NK-92 treated with Interleukin-12 subunit alpha and Interleukin-12 subunit beta, amount 100 ng/mL, for 24 hours (cell line): ENCODE data around the gene IL1R2.

Experiments
- DNase-seq: peaks from one replicate; lab custom pipeline; 2025; lab: John Stamatoyannopoulos, UW

The IL1R2 gene

GRCh38 chr2:101991721-101992145 lies at the start of gene IL1R2:
IL1R2 (plus strand) TSS chr2:101991960; CDS start chr2:102008576, 16,616 bp downstream.
- no peak for DNase-seq

- no peak for DNase-seq
These were observed 48.9 kb upstream of the IL1R2 start for GRCh38 chr2:101942851-101943250.

GRCh38 chr2:101946372-101947039 lies 45.3 kb upstream of the IL1R2 start:
- DNase-seq = no peak

- DNase-seq = no peak
These were observed 44.4 kb upstream of the IL1R2 start for GRCh38 chr2:101947374-101947773.

GRCh38 chr2:101948625-101949155 lies 43.1 kb upstream of the IL1R2 start:
- DNase-seq = no peak

- DNase-seq = no peak
These were observed 42.5 kb upstream of the IL1R2 start for GRCh38 chr2:101949304-101949703.

- no peak for DNase-seq
These were observed 40.5 kb upstream of the IL1R2 start for GRCh38 chr2:101951296-101951695.

GRCh38 chr2:101952551-101952950 lies 39.2 kb upstream of the IL1R2 start:
- DNase-seq = no peak

- DNase-seq = no peak
These were observed 35.0 kb upstream of the IL1R2 start for GRCh38 chr2:101956465-101957438.

GRCh38 chr2:101958061-101958460 lies 33.7 kb upstream of the IL1R2 start:
- no peak for DNase-seq

GRCh38 chr2:101960819-101961337 lies 30.9 kb upstream of the IL1R2 start:
- no peak for DNase-seq

GRCh38 chr2:101961338-101962191 lies 30.2 kb upstream of the IL1R2 start:
- no peak for DNase-seq

- DNase-seq = no peak
These were observed 29.5 kb upstream of the IL1R2 start for GRCh38 chr2:101962309-101962708.

- no peak for DNase-seq
These were observed 28.6 kb upstream of the IL1R2 start for GRCh38 chr2:101963198-101963597.

- no peak for DNase-seq
These were observed 23.8 kb upstream of the IL1R2 start for GRCh38 chr2:101967826-101968513.

- no peak for DNase-seq
These were observed 22.0 kb upstream of the IL1R2 start for GRCh38 chr2:101969723-101970122.

- no peak for DNase-seq
These were observed 20.9 kb upstream of the IL1R2 start for GRCh38 chr2:101970901-101971300.

- no peak for DNase-seq
These were observed 19.9 kb upstream of the IL1R2 start for GRCh38 chr2:101971836-101972235.

- DNase-seq = no peak
These were observed 18.9 kb upstream of the IL1R2 start for GRCh38 chr2:101972621-101973434.

- no peak for DNase-seq
These were observed 17.1 kb upstream of the IL1R2 start for GRCh38 chr2:101974663-101975062.
